DND-41 (cell line): ENCODE measurements around the gene SYT6.

ENCODE experiments used
- ATAC-seq: fragments of 200-7000 bp; cut with Tn5 transposase; 3 replicates; pipeline ENCODE4 v1.9.1; 2021; ENCODE audit warnings: low read depth; ENCODE audit not compliant: insufficient read depth
- DNase-seq: peaks from one replicate; pipeline ENCODE4 v3.0.0-alpha.2; 2020
- H2AFZ ChIP-seq: 2 replicates; pipeline ENCODE4 v1.6.0; 2012; ENCODE audit warnings: low read depth, low read length
- H3K27ac ChIP-seq: 2 replicates; pipeline ENCODE4 v1.5.1; 2012; ENCODE audit warnings: low read length, inconsistent platforms
- H3K27me3 ChIP-seq: fragments of 200-600 bp; sonication (generic); 2 replicates; pipeline ENCODE4 v1.6.0; 2012; ENCODE audit warnings: low read length, mild to moderate bottlenecking, inconsistent platforms; ENCODE audit not compliant: insufficient read depth, poor library complexity
- H3K36me3 ChIP-seq: 2 replicates; pipeline ENCODE4 v1.5.1; 2012; ENCODE audit warnings: low read length, inconsistent platforms; ENCODE audit not compliant: insufficient read depth
- H3K4me1 ChIP-seq: 2 replicates; pipeline ENCODE4 v1.5.1; 2012; ENCODE audit warnings: mild to moderate bottlenecking, low read length; ENCODE audit not compliant: insufficient read depth
- H3K4me2 ChIP-seq: 2 replicates; pipeline ENCODE4 v1.6.0; 2012; ENCODE audit warnings: mild to moderate bottlenecking, moderate library complexity, low read length, inconsistent platforms; ENCODE audit not compliant: insufficient read depth
- H3K4me3 ChIP-seq, 2 experiments: fragments of 200-600 bp in 1 of 2; shearing (Covaris generic) in 1 of 2; 2 replicates each; pipeline ENCODE4 v1.5.1; 2012 to 2016; ENCODE audit warnings: inconsistent platforms in 2 of 2, low read length in 2 of 2, mild to moderate bottlenecking in 2 of 2, low read depth in 1 of 2, moderate library complexity in 1 of 2
- H3K79me2 ChIP-seq: 2 replicates; pipeline ENCODE4 v1.6.0; 2012; ENCODE audit warnings: low read length, inconsistent platforms; ENCODE audit not compliant: insufficient read depth
- H3K9ac ChIP-seq: 2 replicates; pipeline ENCODE4 v1.6.0; 2012; ENCODE audit warnings: low read depth, mild to moderate bottlenecking, inconsistent platforms, low read length, moderate library complexity
- H3K9me3 ChIP-seq: 2 replicates; pipeline ENCODE4 v1.5.1; 2012; ENCODE audit warnings: low read length, moderate library complexity, mild to moderate bottlenecking, inconsistent platforms; ENCODE audit not compliant: insufficient read depth, severe bottlenecking
- H4K20me1 ChIP-seq: 2 replicates; pipeline ENCODE4 v1.6.0; 2012; ENCODE audit warnings: low read length; ENCODE audit not compliant: insufficient read depth
- CTCF ChIP-seq: IDR thresholded peaks from 2 replicates; pipeline ENCODE4 v1.5.1; 2012; ENCODE audit warnings: borderline replicate concordance, low read length, moderate library complexity, mild to moderate bottlenecking; ENCODE audit not compliant: poor library complexity, severe bottlenecking; ENCODE audit errors: extremely low read depth
- EZH2 ChIP-seq: IDR thresholded peaks from 3 replicates; pipeline ENCODE4 v1.6.1; 2012; ENCODE audit warnings: borderline replicate concordance, low read depth, mild to moderate bottlenecking, moderate library complexity, low read length, inconsistent platforms; ENCODE audit not compliant: severe bottlenecking

SYT6 gene

GRCh38 chr1:114078116-114078515 is 75.6 kb downstream of the SYT6 start:
- H3K27me3 ChIP-seq, result no peaks in the 10 kb centered on the region
- ATAC-seq (no peak), DNase-seq (no peak)
- no peaks in the 10 kb centered on the region for H4K20me1 ChIP-seq
- TF ChIP-seq EZH2 (no peak), CTCF (no peak)
- H3K4me1 ChIP-seq, result no peaks in the 10 kb centered on the region
- H3K36me3 ChIP-seq, result no peaks in the 10 kb centered on the region
- no peak overlapping the region for H3K4me3 ChIP-seq
- no peak overlapping the region for H3K27ac ChIP-seq
- no peaks in the 10 kb centered on the region for H3K79me2 ChIP-seq
- H3K9me3 ChIP-seq, result no peaks in the 10 kb centered on the region
- no peak overlapping the region for H3K9ac ChIP-seq
- no peak overlapping the region for H2AFZ ChIP-seq
- H3K4me2 ChIP-seq, result no peak overlapping the region

DNA sequence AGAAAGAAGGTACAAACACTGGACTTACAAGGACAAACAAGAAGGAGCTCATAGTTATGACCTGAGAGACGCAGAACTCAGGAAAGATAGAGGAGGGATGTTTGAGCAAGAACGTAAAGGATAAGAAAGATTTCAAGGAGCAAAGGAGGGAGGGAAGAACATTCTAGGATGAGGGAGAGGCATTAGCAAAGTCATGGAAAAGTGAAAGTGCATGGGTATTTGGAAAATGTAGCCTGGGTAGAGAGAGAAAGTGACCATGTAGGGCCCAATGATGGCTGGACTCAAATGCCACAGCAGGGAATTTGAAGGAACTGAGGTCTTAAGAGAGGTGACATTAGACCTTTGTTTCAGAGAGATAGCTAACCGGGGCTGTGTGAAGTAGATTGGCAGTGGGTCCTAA is 76.5 kb downstream of the SYT6 start:
- no peaks in the 10 kb centered on the region for H4K20me1 ChIP-seq
- no peaks in the 10 kb centered on the region for H3K27me3 ChIP-seq
- no peak overlapping the region for H3K4me2 ChIP-seq
- peaks cover 6% of the 10 kb centered on the region for H3K9me3 ChIP-seq
- no peak overlapping the region for H3K27ac ChIP-seq
- TF ChIP-seq EZH2, result no peak
- H3K36me3 ChIP-seq, result no peaks in the 10 kb centered on the region
- H2AFZ ChIP-seq, result no peak overlapping the region
- H3K9ac ChIP-seq, result no peak overlapping the region
- no peaks in the 10 kb centered on the region for H3K79me2 ChIP-seq
- no peak for ATAC-seq
- DNase-seq, result no peak
- H3K4me1 ChIP-seq, result no peaks in the 10 kb centered on the region
- no peak overlapping the region for H3K4me3 ChIP-seq

GRCh38 chr1:114076308-114076707 is 77.4 kb downstream of the SYT6 start:
- H4K20me1 ChIP-seq, result no peaks in the 10 kb centered on the region
- H2AFZ ChIP-seq, result no peak overlapping the region
- no peaks in the 10 kb centered on the region for H3K36me3 ChIP-seq
- no peak overlapping the region for H3K9ac ChIP-seq
- no peak overlapping the region for H3K4me2 ChIP-seq
- no peak for ATAC-seq
- TF ChIP-seq EZH2, result no peak
- no peak for TF ChIP-seq CTCF
- no peaks in the 10 kb centered on the region for H3K4me1 ChIP-seq
- no peak overlapping the region for H3K27ac ChIP-seq
- no peak overlapping the region for H3K4me3 ChIP-seq
- no peaks in the 10 kb centered on the region for H3K79me2 ChIP-seq
- peaks cover 13% of the 10 kb centered on the region for H3K9me3 ChIP-seq
- H3K27me3 ChIP-seq, result no peaks in the 10 kb centered on the region
- DNase-seq, result no peak

DNA sequence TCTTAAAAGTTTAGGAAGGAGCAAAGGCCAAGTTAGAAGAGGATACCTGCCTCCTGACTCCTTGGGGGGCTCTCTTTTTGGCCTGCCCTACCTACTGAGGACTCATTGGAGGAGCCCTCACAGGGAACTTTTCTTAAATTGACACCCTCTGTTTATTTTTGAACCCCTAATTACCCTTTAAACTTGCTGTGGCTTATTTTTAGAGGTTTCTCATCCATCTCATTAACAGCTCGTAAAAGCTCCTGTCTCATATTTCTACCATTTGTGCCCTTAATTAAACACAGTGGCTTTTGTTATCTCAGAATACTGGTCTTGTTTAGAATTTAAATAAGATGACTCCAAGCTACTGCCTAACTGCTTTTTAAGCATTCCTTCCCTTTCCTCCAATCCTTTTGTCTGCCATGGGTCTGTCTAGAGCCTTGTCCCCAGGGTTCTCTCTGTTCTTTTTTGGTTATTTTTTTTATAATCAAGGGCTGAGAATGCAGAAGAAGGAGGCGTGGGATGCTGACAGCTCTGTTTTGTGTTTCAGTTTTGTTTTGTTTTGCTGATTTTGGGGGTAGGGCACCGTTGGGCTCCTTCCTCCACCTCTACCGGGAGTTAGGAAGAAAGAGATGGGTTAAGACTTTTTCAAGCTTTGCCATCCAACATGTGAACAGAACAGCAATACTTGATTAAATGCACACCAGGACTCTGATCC is 78.0 kb downstream of the SYT6 start:
- DNase-seq, result no peak
- no peak overlapping the region for H2AFZ ChIP-seq

More for the DNA sequence above, 78.0 kb downstream of the SYT6 start:
- H3K27me3 ChIP-seq, result no peaks in the 10 kb centered on the region
- no peak overlapping the region for H3K27ac ChIP-seq
- no peaks in the 10 kb centered on the region for H3K36me3 ChIP-seq
- H3K4me1 ChIP-seq, result no peaks in the 10 kb centered on the region
- no peak overlapping the region for H3K4me2 ChIP-seq
- TF ChIP-seq EZH2 (no peak), CTCF (no peak)
- H3K9ac ChIP-seq, result no peak overlapping the region
- no peaks in the 10 kb centered on the region for H3K79me2 ChIP-seq
- no peak overlapping the region for H3K4me3 ChIP-seq
- H4K20me1 ChIP-seq, result no peaks in the 10 kb centered on the region
- no peak for ATAC-seq
- H3K9me3 ChIP-seq, result peaks cover 13% of the 10 kb centered on the region
